ENCODE measurements around the gene SLC41A3.

SLC41A3 gene

DNA sequence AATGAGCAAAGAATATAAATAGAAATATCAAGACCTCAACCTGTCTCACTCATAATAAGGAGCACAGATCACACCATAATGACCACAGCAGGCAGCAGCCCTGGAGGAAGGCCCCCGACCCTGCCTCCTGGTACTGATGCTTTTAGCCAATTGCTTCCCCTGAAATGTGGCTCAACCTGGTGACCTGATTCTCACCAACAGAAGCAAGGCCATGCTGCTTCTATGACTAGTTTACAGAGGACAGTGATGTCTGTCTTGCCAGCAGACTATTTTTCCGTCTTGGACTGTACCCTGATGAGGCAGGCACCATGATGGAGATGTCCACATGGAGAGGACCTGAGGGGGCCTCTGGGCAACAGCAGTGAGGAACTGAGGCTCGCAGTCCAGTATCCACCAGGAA is 18.0 kb downstream of the SLC41A3 start:
- DNase-seq = no peak
- TF ChIP-seq GATA1 (IDR thresholded peaks at IDR 0.05; ENCODE audit: low read depth, low read length) (no peak), POLR2A (IDR thresholded peaks at IDR 0.05; ENCODE audit: low read length) (no peak)

DNA sequence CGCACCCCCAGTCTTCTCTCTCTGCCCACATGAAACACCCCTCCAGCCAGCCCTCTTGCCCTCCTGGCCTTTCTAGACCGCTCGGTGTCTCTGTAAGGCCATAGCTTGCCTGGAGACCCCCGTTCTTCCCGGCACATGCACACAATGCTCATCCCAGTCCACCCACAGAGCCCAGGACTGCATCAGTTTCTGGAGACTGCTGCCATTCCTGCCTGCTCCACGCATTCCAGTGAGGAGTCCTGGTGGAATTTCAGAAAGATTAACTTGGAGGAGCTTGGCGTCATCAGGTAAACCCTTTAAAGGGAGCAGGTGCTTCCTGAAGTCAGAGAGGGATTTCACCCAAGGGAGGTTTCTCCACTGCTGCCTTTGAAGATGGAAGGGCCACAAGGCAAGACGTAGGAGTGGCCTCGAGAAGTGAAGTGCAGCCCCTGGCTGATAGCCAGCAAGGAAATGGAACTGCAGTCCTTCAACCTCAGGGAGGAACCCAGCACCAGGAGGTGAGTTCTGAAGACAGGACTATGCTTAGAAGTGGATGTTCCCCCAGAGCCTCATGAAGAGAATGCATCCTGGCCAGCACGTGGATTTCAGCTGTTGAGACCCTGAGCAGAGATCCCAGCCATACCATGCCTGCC is 19.2 kb downstream of the SLC41A3 start:
- no peak for TF ChIP-seq GATA1 (IDR thresholded peaks at IDR 0.05; ENCODE audit: low read depth, low read length)
- TF ChIP-seq POLR2A (IDR thresholded peaks at IDR 0.05; ENCODE audit: low read length) = no peak
- no peak for DNase-seq

- no peak for DNase-seq
- TF ChIP-seq POLR2A (IDR thresholded peaks at IDR 0.05; ENCODE audit: low read length) (no peak), GATA1 (IDR thresholded peaks at IDR 0.05; ENCODE audit: low read depth, low read length) (no peak)
Measured at GRCh38 chr3:126063358-126063965, 20.5 kb downstream of the SLC41A3 start.

GRCh38 chr3:126061301-126062032 is 22.5 kb downstream of the SLC41A3 start:
- no peak for DNase-seq
- TF ChIP-seq GATA1 (IDR thresholded peaks at IDR 0.05; ENCODE audit: low read depth, low read length) = no peak
- no peak for TF ChIP-seq POLR2A (IDR thresholded peaks at IDR 0.05; ENCODE audit: low read length)

- DNase-seq = no peak
- no peak for TF ChIP-seq POLR2A (IDR thresholded peaks at IDR 0.05; ENCODE audit: low read length)
- TF ChIP-seq GATA1 (IDR thresholded peaks at IDR 0.05; ENCODE audit: low read depth, low read length) = no peak
Measured at GRCh38 chr3:126060613-126061145, 23.2 kb downstream of the SLC41A3 start.

GRCh38 chr3:126058666-126059065 is 25.3 kb downstream of the SLC41A3 start:
- DNase-seq = no peak
- TF ChIP-seq POLR2A (IDR thresholded peaks at IDR 0.05; ENCODE audit: low read length) = no peak
- TF ChIP-seq GATA1 (IDR thresholded peaks at IDR 0.05; ENCODE audit: low read depth, low read length) = no peak

DNA sequence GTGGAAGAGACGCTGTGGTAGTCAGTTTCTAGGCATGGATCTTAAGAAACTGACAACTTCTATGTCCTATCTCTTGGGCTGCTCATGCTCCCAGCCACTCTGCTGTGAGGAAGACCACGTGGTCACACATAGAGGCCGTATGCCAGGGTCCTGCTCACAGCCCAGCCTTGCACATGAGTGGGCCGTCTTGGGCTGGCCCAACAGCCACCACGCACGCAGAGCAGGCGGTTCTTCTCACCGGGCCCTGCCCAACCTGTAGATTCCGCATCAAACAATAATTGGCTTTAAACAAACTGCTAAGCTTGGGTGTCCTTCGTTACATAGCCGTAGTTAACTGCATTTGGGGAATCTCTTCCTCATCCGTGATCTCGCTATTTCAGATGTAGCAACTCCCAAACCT is 26.0 kb downstream of the SLC41A3 start:
- no peak for TF ChIP-seq POLR2A (IDR thresholded peaks at IDR 0.05; ENCODE audit: low read length)
- DNase-seq = no peak

GRCh38 chr3:126057501-126057819 is 26.5 kb downstream of the SLC41A3 start:
- TF ChIP-seq GATA1 (IDR thresholded peaks at IDR 0.05; ENCODE audit: low read depth, low read length) = no peak
- TF ChIP-seq POLR2A (IDR thresholded peaks at IDR 0.05; ENCODE audit: low read length) = no peak

DNA sequence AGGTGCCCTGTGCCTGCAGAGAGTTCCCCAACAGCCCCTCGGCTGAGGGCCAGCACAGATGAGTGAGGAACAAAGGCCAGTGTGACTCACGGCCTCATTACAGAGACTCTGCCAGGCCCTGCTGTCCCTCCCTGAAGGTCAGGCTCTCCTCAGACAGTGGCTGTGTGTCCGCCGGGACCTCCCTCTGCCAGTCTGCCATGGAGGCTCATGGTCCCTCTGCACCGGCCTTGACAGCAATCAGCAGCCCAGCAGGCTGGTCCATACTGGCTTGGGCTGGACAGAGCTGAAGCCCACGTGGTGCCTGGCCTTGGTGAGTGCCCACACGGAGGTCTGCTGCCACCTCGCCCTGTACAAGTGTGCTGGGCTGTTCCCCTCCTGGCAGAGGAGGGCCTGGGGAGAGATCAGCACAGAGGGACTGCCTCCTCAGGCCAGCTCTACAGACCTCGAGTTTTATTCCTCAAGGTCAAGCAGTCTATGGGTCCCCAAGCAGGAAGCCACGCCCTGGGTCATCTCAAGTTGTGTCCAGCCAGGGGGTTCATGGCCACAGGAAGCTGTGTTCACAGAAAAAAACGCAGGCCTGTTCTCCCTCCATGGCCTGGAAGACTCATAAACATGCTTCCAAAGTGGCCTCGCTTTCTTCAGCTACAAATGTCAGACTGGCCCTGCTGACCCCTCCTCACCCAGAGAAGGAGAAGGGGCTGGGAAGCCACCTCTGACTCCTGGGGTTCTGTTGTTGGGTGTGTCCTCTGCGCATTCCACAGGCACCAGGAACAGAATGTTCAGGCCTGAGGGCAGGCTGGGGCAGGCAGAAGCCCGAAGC is 27.0 kb downstream of the SLC41A3 start:
- DNase-seq = no peak
- TF ChIP-seq GATA1 (IDR thresholded peaks at IDR 0.05; ENCODE audit: low read depth, low read length) = no peak
- TF ChIP-seq POLR2A (IDR thresholded peaks at IDR 0.05; ENCODE audit: low read length) = no peak

More at GRCh38 chr3:126057501-126057819, 26.5 kb downstream of the SLC41A3 start:
- DNase-seq = no peak

DNA sequence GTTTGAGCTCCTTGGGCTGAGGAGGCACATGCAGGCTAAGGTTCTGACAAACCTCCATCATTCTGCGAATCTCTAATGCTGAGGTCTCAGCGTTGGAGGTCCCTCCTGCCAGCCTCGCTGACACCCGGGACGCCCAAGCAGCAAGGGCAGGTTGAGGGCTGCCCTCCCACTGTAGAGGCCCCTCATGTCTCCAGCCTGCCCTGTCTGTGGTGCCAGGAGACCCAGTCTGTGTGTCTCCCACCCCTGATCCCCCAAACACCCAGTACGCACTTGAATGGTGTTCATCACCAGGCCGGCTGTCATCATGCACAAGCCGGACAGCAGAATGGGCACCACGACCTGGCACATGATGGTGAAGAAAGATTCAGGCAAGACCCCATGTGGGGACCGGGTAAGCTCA is 27.8 kb downstream of the SLC41A3 start:
- no peak for TF ChIP-seq POLR2A (IDR thresholded peaks at IDR 0.05; ENCODE audit: low read length)
- no peak for TF ChIP-seq GATA1 (IDR thresholded peaks at IDR 0.05; ENCODE audit: low read depth, low read length)
- DNase-seq = no peak

DNA sequence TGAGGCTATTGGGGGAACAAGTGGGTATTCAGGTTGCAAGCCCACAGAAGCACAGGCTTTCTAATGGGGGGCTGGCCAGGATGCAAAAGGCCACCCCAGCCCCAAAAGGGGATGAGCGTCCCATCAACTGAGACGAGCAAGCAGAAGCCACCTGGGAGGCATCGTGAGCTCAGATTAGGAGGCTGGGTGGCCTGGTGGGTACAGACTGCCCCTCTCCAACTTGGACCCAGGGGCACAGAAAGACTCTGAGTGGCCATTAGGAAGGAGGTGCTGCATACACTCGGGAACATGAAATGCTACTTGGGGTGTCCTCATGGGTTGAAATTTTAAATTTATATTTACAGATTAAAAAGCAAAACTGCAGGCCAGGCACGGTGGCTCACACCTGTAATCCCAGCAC is 29.1 kb downstream of the SLC41A3 start:
- no peak for DNase-seq

GRCh38 chr3:126053949-126054569 is 29.9 kb downstream of the SLC41A3 start:
- TF ChIP-seq POLR2A (IDR thresholded peaks at IDR 0.05; ENCODE audit: low read length) = no peak
- TF ChIP-seq GATA1 (IDR thresholded peaks at IDR 0.05; ENCODE audit: low read depth, low read length) = no peak
- DNase-seq = no peak

More for the DNA sequence above, 29.1 kb downstream of the SLC41A3 start:
- TF ChIP-seq GATA1 (IDR thresholded peaks at IDR 0.05; ENCODE audit: low read depth, low read length) (no peak), POLR2A (IDR thresholded peaks at IDR 0.05; ENCODE audit: low read length) (no peak)

- no peak for TF ChIP-seq GATA1 (IDR thresholded peaks at IDR 0.05; ENCODE audit: low read depth, low read length)
- TF ChIP-seq POLR2A (IDR thresholded peaks at IDR 0.05; ENCODE audit: low read length) = no peak
- no peak for DNase-seq
Measured at GRCh38 chr3:126053513-126053912, 30.4 kb downstream of the SLC41A3 start.

Measured in erythroblast (primary cell).